IMR-90 (cell line): ENCODE data around the gene CBFA2T3. TPM values are rescaled to one million over a fixed set of nuclear protein-coding genes. Genes with fewer than 3 reads are reported as not detected.

Experiments
- ATAC-seq: fragments of 200-7000 bp; cut with Tn5 transposase; 2 replicates; pipeline ENCODE4 v1.9.1; 2020; ENCODE audit warnings: low read depth, mild to moderate bottlenecking, moderate library complexity
- BruUV-seq: library from RNA; stranded (reverse); fragments of 400-500 nt; replicated peaks from 2 replicates; lab custom pipeline; 2021; lab: Mats Ljungman, UMichigan
- CTCF ChIA-PET: fragments of 300-600 bp; formaldehyde crosslinking; extraction: SDS; loops from one replicate; lab custom pipeline; 2021; ENCODE audit warnings: antibody characterized with exemption; lab: Yijun Ruan, JAX
- POLR2A ChIA-PET: fragments of 300-600 bp; sonication (Branson Sonifier 250); formaldehyde crosslinking; loops from one replicate; lab custom pipeline; 2022; ENCODE audit warnings: antibody characterized with exemption; ENCODE audit not compliant: unreplicated experiment; lab: Charles Lee
- DNase-seq: peaks from one replicate; pipeline ENCODE4 v3.0.0; 2013
- H2AFZ ChIP-seq: replicated peaks from 2 replicates; pipeline ENCODE3; 2013; ENCODE audit warnings: low read length, mild to moderate bottlenecking; ENCODE audit not compliant: poor library complexity
- H2AK5ac ChIP-seq: 2 replicates; pipeline ENCODE4 v1.6.1; 2013; ENCODE audit warnings: low read depth, low read length, inconsistent platforms
- H2AK9ac ChIP-seq: replicated peaks from 2 replicates; pipeline ENCODE3; 2013; ENCODE audit warnings: mild to moderate bottlenecking, low read depth, low read length, moderate library complexity; ENCODE audit not compliant: poor library complexity
- H2BK120ac ChIP-seq: 2 replicates; pipeline ENCODE4 v1.6.1; 2013; ENCODE audit warnings: low read depth, low read length, inconsistent platforms
- H2BK15ac ChIP-seq: 3 replicates; pipeline ENCODE4 v1.6.1; 2013; ENCODE audit warnings: low read depth, low read length, inconsistent platforms
- H2BK20ac ChIP-seq: 2 replicates; pipeline ENCODE4 v1.6.1; 2013; ENCODE audit warnings: low read depth, mild to moderate bottlenecking, inconsistent platforms, low read length, moderate library complexity
- H2BK5ac ChIP-seq: 2 replicates; pipeline ENCODE4 v1.6.1; 2013; ENCODE audit warnings: mild to moderate bottlenecking, low read depth, low read length, inconsistent platforms; ENCODE audit not compliant: poor library complexity, severe bottlenecking
- H3K14ac ChIP-seq: replicated peaks from 2 replicates; pipeline ENCODE4 v1.6.1; 2013; ENCODE audit warnings: low read depth, low read length, inconsistent platforms
- H3K18ac ChIP-seq: 2 replicates; pipeline ENCODE4 v1.6.1; 2013; ENCODE audit warnings: low read depth, low read length, control low read depth
- H3K23ac ChIP-seq: 2 replicates; pipeline ENCODE4 v1.6.1; 2013; ENCODE audit warnings: low read depth, low read length, inconsistent platforms
- H3K27ac ChIP-seq: 2 replicates; pipeline ENCODE4 v1.5.1; 2013; ENCODE audit warnings: mild to moderate bottlenecking, control low read depth, low read length; ENCODE audit not compliant: insufficient read depth
- H3K27me3 ChIP-seq: 2 replicates; pipeline ENCODE4 v1.6.1; 2013; ENCODE audit warnings: low read length; ENCODE audit not compliant: control insufficient read depth, insufficient read depth
- H3K36me3 ChIP-seq: 2 replicates; pipeline ENCODE4 v1.6.1; 2013; ENCODE audit warnings: low read length, mixed read lengths; ENCODE audit not compliant: control insufficient read depth, insufficient read depth
- H3K4ac ChIP-seq: 2 replicates; pipeline ENCODE4 v1.6.1; 2013; ENCODE audit warnings: low read depth, low read length, inconsistent platforms
- H3K4me1 ChIP-seq: 2 replicates; pipeline ENCODE4 v1.6.1; 2013; ENCODE audit warnings: low read length, mixed read lengths; ENCODE audit not compliant: control insufficient read depth, insufficient read depth
- H3K4me2 ChIP-seq: 2 replicates; pipeline ENCODE4 v1.6.1; 2013; ENCODE audit warnings: low read depth, mild to moderate bottlenecking, control low read depth, low read length, moderate library complexity
- H3K4me3 ChIP-seq: 2 replicates; pipeline ENCODE4 v1.5.1; 2013; ENCODE audit warnings: low read depth, mild to moderate bottlenecking, control low read depth, low read length, moderate library complexity; ENCODE audit not compliant: insufficient read depth
- H3K56ac ChIP-seq: 2 replicates; pipeline ENCODE4 v1.6.1; 2013; ENCODE audit warnings: low read length, inconsistent platforms; ENCODE audit not compliant: insufficient read depth; ENCODE audit errors: extremely low read depth
- H3K79me1 ChIP-seq, 2 experiments: 2 replicates each; pipeline ENCODE4 v1.6.1; 2013; ENCODE audit warnings: low read length in 2 of 2, inconsistent platforms in 1 of 2, low read depth in 1 of 2
- H3K9ac ChIP-seq: 2 replicates; pipeline ENCODE4 v1.6.1; 2013; ENCODE audit warnings: low read depth, low read length, control low read depth
- H3K9me1 ChIP-seq: 2 replicates; pipeline ENCODE4 v1.6.1; 2013; ENCODE audit warnings: low read length, inconsistent platforms; ENCODE audit not compliant: insufficient read depth
- H3K9me3 ChIP-seq: 2 replicates; pipeline ENCODE4 v1.6.1; 2013; ENCODE audit warnings: low read length; ENCODE audit not compliant: control insufficient read depth, insufficient read depth
- H4K20me1 ChIP-seq: 2 replicates; pipeline ENCODE4 v1.6.1; 2013; ENCODE audit warnings: low read length, inconsistent platforms; ENCODE audit not compliant: insufficient read depth
- H4K5ac ChIP-seq: 2 replicates; pipeline ENCODE4 v1.6.1; 2013; ENCODE audit warnings: mild to moderate bottlenecking, low read depth, low read length, control low read depth
- H4K8ac ChIP-seq, 2 experiments: 2 replicates each; pipeline ENCODE4 v1.6.1; 2013; ENCODE audit warnings: low read depth in 2 of 2, low read length in 2 of 2, control low read depth in 1 of 2, inconsistent platforms in 1 of 2
- H4K91ac ChIP-seq: 2 replicates; pipeline ENCODE4 v1.6.1; 2013; ENCODE audit warnings: low read depth, low read length, inconsistent platforms; ENCODE audit not compliant: insufficient read depth
- CTCF ChIP-seq: conservative IDR thresholded peaks from 2 replicates; pipeline ENCODE4 v1.5.1; 2012; ENCODE audit warnings: mild to moderate bottlenecking, low read depth, low read length, improper control_type of control experiment
- SMC3 ChIP-seq: fragments of 150-350 bp; IDR thresholded peaks from 2 replicates; pipeline ENCODE4 v1.6.1; 2016; ENCODE audit warnings: low read depth, mild to moderate bottlenecking, antibody characterized with exemption, low read length, moderate library complexity
- WGBS, 2 experiments: methylation state at CpG; one replicate each; pipeline versions ENCODE4 v1.1.5 to v1.1.7; 2013; ENCODE audit warnings: missing lambda C conversion rate in 2 of 2; ENCODE audit not compliant: insufficient read length in 1 of 2; ENCODE audit errors: extremely low coverage in 2 of 2; 5-methylcytosine and 5-hydroxymethylcytosine counted together
- dilution Hi-C: fragments of 300-500 bp; cut with HindIII; formaldehyde crosslinking; loops from one replicate; pipeline ENCODE4 v1.14.3; 2018; ENCODE audit warnings: low sequenced_read_pairs; ENCODE audit not compliant: unreplicated experiment
- in situ Hi-C: fragments of 300-500 bp; cut with MboI; formaldehyde crosslinking; loops from 3 replicates; pipeline ENCODE4 v1.14.3; 2019; ENCODE audit warnings: low sequenced_read_pairs, inconsistent platforms, mixed read lengths
- intact Hi-C: fragments of 100-400 bp; cut with micrococcal nuclease; formaldehyde crosslinking; loops from 2 replicates; pipeline ENCODE4 v1.10.0; 2022
- polyA plus RNA-seq, 3 experiments: library from polyadenylated mRNA; depleted of rRNA; stranded (reverse); fragments of >200 nt; gene quantifications; 2 replicates each; pipeline ENCODE4 v1.2.3, GENCODE V29; 2012; ENCODE audit warnings: low replicate concordance in 1 of 3
- total RNA-seq: library from RNA; depleted of rRNA; stranded (reverse); fragments of >200 nt; gene quantifications from 2 replicates; pipeline ENCODE4 v1.2.3, GENCODE V29; 2012
- TF ChIP-seq, protein P1 (sequence below): fragments of 150-350 bp; IDR thresholded peaks from 2 replicates; pipeline ENCODE4 v1.6.1; 2016; ENCODE audit warnings: low read depth, mild to moderate bottlenecking, low read length, moderate library complexity, borderline replicate concordance

CBFA2T3 gene
- total and polyA plus RNA-seq, 2 of the 4 experiments (the other 2 are of a cell fraction): not detected

DNA sequence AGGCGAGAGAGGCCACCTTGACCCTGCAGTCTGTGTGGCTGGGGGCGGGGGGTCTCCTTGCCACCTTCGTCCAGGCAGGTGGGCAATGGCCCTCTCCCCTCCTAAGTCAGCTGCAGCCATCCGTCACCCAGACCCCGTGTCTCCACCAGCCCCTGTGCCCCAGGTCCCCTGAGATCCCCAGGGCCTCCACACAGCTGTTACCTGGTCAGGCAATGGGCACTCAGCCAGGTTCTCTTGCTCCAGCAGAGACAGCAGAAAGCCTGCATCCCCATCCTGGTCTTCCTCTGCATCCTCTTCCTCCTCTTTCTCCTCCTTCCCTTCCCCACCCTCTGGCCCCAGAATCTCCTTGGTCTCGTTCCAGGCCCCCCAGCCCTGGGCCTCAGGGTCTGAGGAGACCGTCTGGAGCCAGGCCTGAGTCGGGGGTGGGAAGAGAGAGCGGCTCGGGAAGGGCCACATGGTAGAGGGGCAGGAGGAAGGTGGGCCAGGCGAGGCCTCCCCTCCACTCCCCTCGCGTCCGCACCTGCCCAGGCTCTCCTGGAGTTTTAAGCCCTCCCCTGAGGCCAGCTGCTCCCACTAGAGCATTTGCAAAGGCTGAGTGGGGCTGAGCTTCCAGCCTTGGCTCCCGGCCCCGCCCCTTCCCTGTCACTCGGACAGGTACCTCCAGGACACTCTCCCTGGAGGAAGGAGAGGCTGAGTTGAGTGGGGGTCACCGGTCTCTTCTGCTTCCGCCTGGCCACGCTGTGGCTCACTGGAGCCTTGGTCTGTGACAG is 110.7 kb downstream of the CBFA2T3 start, which contains the start of gene PABPN1L:
Gene PABPN1L, minus strand, starts transcription at position 510 of the 770 bp plus-strand sequence. Its CDS starts 54 bp downstream, at position 456.
- in situ Hi-C loops (no loop called here), dilution Hi-C loops (no loop called here), intact Hi-C loops (no loop called here)
- Histone ChIP-seq H3K4me1 (no peaks in the 10 kb centered on the region), H2BK5ac (no peak within 1 kb of the TSS), H2BK120ac (no peak within 1 kb of the TSS), H3K18ac (no peak within 1 kb of the TSS), H2AK5ac (no peak within 1 kb of the TSS), H4K5ac (no peak within 1 kb of the TSS), H3K4me2 (no peak within 1 kb of the TSS), H4K20me1 (no peaks in the 10 kb centered on the region), H3K36me3 (peaks cover 7% of the 10 kb centered on the region; the same call in 1 of the 2 replicates), H3K27me3 (peaks cover 24% of the 10 kb centered on the region), H3K79me1 (no peaks in the 10 kb centered on the region), H2BK15ac (no peak within 1 kb of the TSS), H3K14ac (no peak within 1 kb of the TSS), H3K27ac (no peak within 1 kb of the TSS), H3K9me3 (no peaks in the 10 kb centered on the region), H4K8ac (no peak within 1 kb of the TSS), H3K23ac (no peak within 1 kb of the TSS), H3K9me1 (no peaks in the 10 kb centered on the region), H2AFZ (no peak within 1 kb of the TSS), H2BK20ac (no peak within 1 kb of the TSS), H3K56ac (no peak within 1 kb of the TSS), H3K4me3 (no peak within 1 kb of the TSS), H2AK9ac (no peak within 1 kb of the TSS), H3K4ac (no peak within 1 kb of the TSS), H3K9ac (no peak within 1 kb of the TSS), H4K91ac (no peak within 1 kb of the TSS)
- DNase-seq: no peak
- ChIA-PET POLR2A (no interaction called here), CTCF (no interaction called here)
- no TSS peak for BruUV-seq
- no peak for ATAC-seq
- TF ChIP-seq SMC3 (no peak), CTCF (no peak)
- TF ChIP-seq, protein P1, sequence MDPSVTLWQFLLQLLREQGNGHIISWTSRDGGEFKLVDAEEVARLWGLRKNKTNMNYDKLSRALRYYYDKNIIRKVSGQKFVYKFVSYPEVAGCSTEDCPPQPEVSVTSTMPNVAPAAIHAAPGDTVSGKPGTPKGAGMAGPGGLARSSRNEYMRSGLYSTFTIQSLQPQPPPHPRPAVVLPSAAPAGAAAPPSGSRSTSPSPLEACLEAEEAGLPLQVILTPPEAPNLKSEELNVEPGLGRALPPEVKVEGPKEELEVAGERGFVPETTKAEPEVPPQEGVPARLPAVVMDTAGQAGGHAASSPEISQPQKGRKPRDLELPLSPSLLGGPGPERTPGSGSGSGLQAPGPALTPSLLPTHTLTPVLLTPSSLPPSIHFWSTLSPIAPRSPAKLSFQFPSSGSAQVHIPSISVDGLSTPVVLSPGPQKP: no peak
- WGBS, 2 experiments: 60% methylated on average over 2 of the region's 20 CpGs; no CpG with 5 or more reads in 1 of the 2 experiments
